ENCODE results near the gene RAB6A. TPM values are rescaled to one million over a fixed set of nuclear protein-coding genes. Genes with fewer than 3 reads are reported as not detected.

Gene RAB6A
- total RNA-seq, 1 experiment from 2014 or later, result 227 TPM

GRCh38 chr11:73728000-73728399, 32.9 kb downstream of the RAB6A start:
- no peak for DNase-seq
- H3K27me3 Mint-ChIP-seq (ENCODE audit: insufficient read depth, unreplicated experiment), result no peaks in the 10 kb centered on the region
- H3K9me3 ChIP-seq, result peaks cover 4% of the 10 kb centered on the region; the same call in 1 of the 2 replicates
- peaks cover 5% of the 10 kb centered on the region for H3K4me1 Mint-ChIP-seq (ENCODE audit: low read depth, unreplicated experiment)
- H3K36me3 Mint-ChIP-seq (ENCODE audit: insufficient read depth, unreplicated experiment), result peaks cover 67% of the 10 kb centered on the region
- intact Hi-C loops (cut with micrococcal nuclease; ENCODE audit: unreplicated experiment), result loop anchor here (5.0 to 10.0 kb wide), 2 partner anchors 101 to 207 kb away; no protein-coding TSS in a partner anchor
- no TSS peak for BruUV-seq (replicated peaks)
- H3K9me3 Mint-ChIP-seq (ENCODE audit: unreplicated experiment), result no peaks in the 10 kb centered on the region
- ChIA-PET CTCF (interaction anchor here (1.5 kb wide), 1 partner anchor 102 kb away, joined by 3 read pairs; no protein-coding TSS in a partner anchor), POLR2A (no interaction called here)
- H3K27ac Mint-ChIP-seq (ENCODE audit: unreplicated experiment), result no peak overlapping the region
- TF ChIP-seq CTCF (IDR thresholded peaks at IDR 0.05; ENCODE audit: insufficient read depth in 1 of 2, low read depth in 1 of 2, low read length in 1 of 2, severe bottlenecking in 1 of 2, unreplicated experiment in 1 of 2), result no peak
- H3K27me3 ChIP-seq (replicated peaks; ENCODE audit: control insufficient read depth, insufficient read depth, low read length), result no peaks in the 10 kb centered on the region
- no peak overlapping the region for H3K4me3 Mint-ChIP-seq (ENCODE audit: unreplicated experiment)
- H3K4me1 ChIP-seq, result no peaks in the 10 kb centered on the region
- no peak overlapping the region for H3K4me3 ChIP-seq (ENCODE audit: low read depth, low read length)
- H3K36me3 ChIP-seq (ENCODE audit: control insufficient read depth, insufficient read depth, low read length), result peaks cover 2% of the 10 kb centered on the region

GRCh38 chr11:73726825-73727224, 34.0 kb downstream of the RAB6A start:
- H3K27me3 ChIP-seq (replicated peaks; ENCODE audit: control insufficient read depth, insufficient read depth, low read length), result no peaks in the 10 kb centered on the region
- no peak for DNase-seq
- intact Hi-C loops (cut with micrococcal nuclease; ENCODE audit: unreplicated experiment), result loop anchor here (5.0 to 10.0 kb wide), 2 partner anchors 100 to 208 kb away; no protein-coding TSS in a partner anchor
- H3K36me3 ChIP-seq (ENCODE audit: control insufficient read depth, insufficient read depth, low read length), result peaks cover 4% of the 10 kb centered on the region
- BruUV-seq (replicated peaks), result no TSS peak
- no peak for TF ChIP-seq CTCF (IDR thresholded peaks at IDR 0.05; ENCODE audit: insufficient read depth in 1 of 2, low read depth in 1 of 2, low read length in 1 of 2, severe bottlenecking in 1 of 2, unreplicated experiment in 1 of 2)
- ChIA-PET CTCF (interaction anchor here (1.5 kb wide), 1 partner anchor 101 kb away, joined by 3 read pairs; no protein-coding TSS in a partner anchor), POLR2A (no interaction called here)
- H3K4me1 ChIP-seq, result no peaks in the 10 kb centered on the region
- Mint-ChIP-seq H3K4me3 (ENCODE audit: unreplicated experiment) (no peak overlapping the region), H3K4me1 (ENCODE audit: low read depth, unreplicated experiment) (peaks cover 5% of the 10 kb centered on the region), H3K27ac (ENCODE audit: unreplicated experiment) (no peak overlapping the region), H3K36me3 (ENCODE audit: insufficient read depth, unreplicated experiment) (peaks cover 62% of the 10 kb centered on the region), H3K9me3 (ENCODE audit: unreplicated experiment) (no peaks in the 10 kb centered on the region), H3K27me3 (ENCODE audit: insufficient read depth, unreplicated experiment) (no peaks in the 10 kb centered on the region)
- no peak overlapping the region for H3K4me3 ChIP-seq (ENCODE audit: low read depth, low read length)
- H3K9me3 ChIP-seq, result peaks cover 4% of the 10 kb centered on the region; the same call in 1 of the 2 replicates

- Mint-ChIP-seq H3K4me1 (ENCODE audit: low read depth, unreplicated experiment) (no peaks in the 10 kb centered on the region), H3K9me3 (ENCODE audit: unreplicated experiment) (no peaks in the 10 kb centered on the region), H3K36me3 (ENCODE audit: insufficient read depth, unreplicated experiment) (peaks cover 85% of the 10 kb centered on the region), H3K27me3 (ENCODE audit: insufficient read depth, unreplicated experiment) (no peaks in the 10 kb centered on the region), H3K27ac (ENCODE audit: unreplicated experiment) (no peak overlapping the region), H3K4me3 (ENCODE audit: unreplicated experiment) (no peak overlapping the region)
- DNase-seq, result no peak
- H3K9me3 ChIP-seq, result no peaks in the 10 kb centered on the region
- ChIA-PET CTCF (no interaction called here), POLR2A (no interaction called here)
- intact Hi-C loops (cut with micrococcal nuclease; ENCODE audit: unreplicated experiment), result no loop called here
- H3K4me3 ChIP-seq (ENCODE audit: low read depth, low read length), result no peak overlapping the region
- no peaks in the 10 kb centered on the region for H3K27me3 ChIP-seq (replicated peaks; ENCODE audit: control insufficient read depth, insufficient read depth, low read length)
- BruUV-seq (replicated peaks), result no TSS peak
- H3K4me1 ChIP-seq, result no peaks in the 10 kb centered on the region
- peaks cover 3% of the 10 kb centered on the region; the same call in 1 of the 2 replicates for H3K36me3 ChIP-seq (ENCODE audit: control insufficient read depth, insufficient read depth, low read length)
- no peak for TF ChIP-seq CTCF (IDR thresholded peaks at IDR 0.05; ENCODE audit: insufficient read depth in 1 of 2, low read depth in 1 of 2, low read length in 1 of 2, severe bottlenecking in 1 of 2, unreplicated experiment in 1 of 2)
Measured at GRCh38 chr11:73717136-73717535, 43.7 kb downstream of the RAB6A start.
